Measurements from ENCODE around the gene OSR1. TPM values are rescaled to one million over a fixed set of nuclear protein-coding genes. Genes with fewer than 3 reads are reported as not detected.

OSR1 gene
- total RNA-seq, 2 experiments from 2014 or later: not detected

Small RNAs within 50 kb of the gene (microRNA-seq; reads per million reads assigned to microRNA genes)
- gene MIR4757 (ENCODE audit: borderline replicate concordance): 1.1 reads per million
